T-helper 1 cell treated with Interleukin-12 subunit alpha and Interleukin-12 subunit beta and Interleukin-4 antibody, amounts not matched to agents 30 μg/mL and 1 μg/mL, for 36 hours (primary cell): ENCODE results near the gene WASHC2A.
"Not testable (repeated sequence)": the region's sequence is repeated elsewhere in the genome, so short reads cannot be mapped to it uniquely, and the experiment has no call there.

Source experiments
- H3K27ac Mint-ChIP-seq: one replicate; pipeline ENCODE4 v1.8.0; 2021; ENCODE audit warnings: mild to moderate bottlenecking, mixed read lengths
- H3K27me3 Mint-ChIP-seq: one replicate; pipeline ENCODE4 v1.8.0; 2021; ENCODE audit warnings: low read depth, mixed read lengths
- H3K36me3 Mint-ChIP-seq: one replicate; pipeline ENCODE4 v1.8.0; 2021; ENCODE audit warnings: low read depth, mixed read lengths
- H3K4me1 Mint-ChIP-seq: one replicate; pipeline ENCODE4 v1.8.0; 2021; ENCODE audit warnings: low read depth, mixed read lengths
- H3K4me3 Mint-ChIP-seq: one replicate; pipeline ENCODE4 v1.8.0; 2021; ENCODE audit warnings: mild to moderate bottlenecking, moderate library complexity, mixed read lengths
- H3K9me3 Mint-ChIP-seq: one replicate; pipeline ENCODE4 v1.8.0; 2021; ENCODE audit warnings: mixed read lengths

Gene WASHC2A

GRCh38 chr10:50067546-50068351 lies at the start of gene WASHC2A:
TSS of gene WASHC2A (plus strand) at chr10:50067954. CDS start at chr10:50068006, 52 bp downstream.
- Mint-ChIP-seq H3K27ac (peak within 1 kb of the TSS; percentile 52), H3K4me3 (peak within 1 kb of the TSS; percentile 69)
- H3K4me1 Mint-ChIP-seq, H3K27me3 Mint-ChIP-seq, H3K36me3 Mint-ChIP-seq, H3K9me3 Mint-ChIP-seq: not testable (repeated sequence)

DNA sequence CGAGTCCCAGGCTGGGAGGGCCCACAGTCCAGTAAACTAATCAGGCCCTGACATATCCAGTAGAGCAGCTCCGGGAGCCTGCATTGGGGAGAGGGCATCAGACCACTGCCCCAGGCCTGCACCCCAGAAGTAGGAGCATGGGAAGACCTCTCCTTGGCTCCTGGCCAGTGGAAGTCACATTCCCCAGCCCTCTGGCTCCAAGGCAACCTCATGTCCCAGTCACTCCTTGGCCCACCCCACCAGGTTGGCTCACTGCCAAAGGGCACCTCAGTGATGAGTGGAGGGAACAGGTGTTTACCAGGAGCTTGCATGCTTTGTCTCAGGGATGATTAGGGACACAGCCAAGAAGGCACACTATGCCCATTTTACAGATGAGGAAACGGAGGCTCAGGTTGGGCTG lies 48.5 kb upstream of the WASHC2A start:
- H3K27ac Mint-ChIP-seq, H3K36me3 Mint-ChIP-seq, H3K4me1 Mint-ChIP-seq, H3K27me3 Mint-ChIP-seq, H3K9me3 Mint-ChIP-seq, H3K4me3 Mint-ChIP-seq: not testable (repeated sequence)

- H3K4me1 Mint-ChIP-seq, H3K4me3 Mint-ChIP-seq, H3K27ac Mint-ChIP-seq, H3K36me3 Mint-ChIP-seq, H3K9me3 Mint-ChIP-seq: not testable (repeated sequence)
- H3K27me3 Mint-ChIP-seq = peaks cover 13% of the 10 kb centered on the region
These were observed 47.2 kb upstream of the WASHC2A start for GRCh38 chr10:50020451-50021024.

DNA sequence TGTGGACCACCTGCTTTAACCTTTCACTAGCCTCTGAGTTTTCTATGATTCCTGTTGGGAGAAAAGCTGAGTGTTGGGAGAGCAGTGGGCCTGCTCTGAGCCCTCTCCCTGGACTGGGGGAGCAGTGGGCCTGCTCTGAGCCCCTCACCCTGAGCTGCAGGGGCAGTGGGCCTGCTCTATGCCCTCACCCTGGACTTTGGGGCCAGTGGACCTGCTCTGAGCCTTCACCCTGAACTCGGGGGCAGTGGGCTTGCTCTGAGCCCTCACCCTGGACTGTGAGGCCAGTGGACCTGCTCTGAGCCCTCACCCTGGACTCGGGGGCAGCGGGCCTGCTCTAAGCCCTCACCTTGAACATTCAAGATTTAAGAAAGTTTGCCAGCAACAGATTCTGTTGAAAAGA lies 46.1 kb upstream of the WASHC2A start:
- peaks cover 17% of the 10 kb centered on the region for H3K27me3 Mint-ChIP-seq
- no peaks in the 10 kb centered on the region for H3K36me3 Mint-ChIP-seq
- H3K9me3 Mint-ChIP-seq = no peaks in the 10 kb centered on the region
- H3K27ac Mint-ChIP-seq = no peak overlapping the region
- H3K4me3 Mint-ChIP-seq = no peak overlapping the region
- no peaks in the 10 kb centered on the region for H3K4me1 Mint-ChIP-seq

- not testable (repeated sequence) for H3K4me3 Mint-ChIP-seq, H3K27ac Mint-ChIP-seq, H3K4me1 Mint-ChIP-seq
These were observed 42.9 kb upstream of the WASHC2A start for GRCh38 chr10:50024716-50025383.

GRCh38 chr10:50025627-50026026 lies 42.1 kb upstream of the WASHC2A start:
- Mint-ChIP-seq H3K27me3 (peaks cover 17% of the 10 kb centered on the region), H3K9me3 (no peaks in the 10 kb centered on the region), H3K4me1 (no peaks in the 10 kb centered on the region), H3K27ac (no peak overlapping the region), H3K36me3 (no peaks in the 10 kb centered on the region), H3K4me3 (no peak overlapping the region)

More at GRCh38 chr10:50024716-50025383, 42.9 kb upstream of the WASHC2A start:
- H3K9me3 Mint-ChIP-seq, H3K36me3 Mint-ChIP-seq: not testable (repeated sequence)
- H3K27me3 Mint-ChIP-seq = peaks cover 17% of the 10 kb centered on the region

DNA sequence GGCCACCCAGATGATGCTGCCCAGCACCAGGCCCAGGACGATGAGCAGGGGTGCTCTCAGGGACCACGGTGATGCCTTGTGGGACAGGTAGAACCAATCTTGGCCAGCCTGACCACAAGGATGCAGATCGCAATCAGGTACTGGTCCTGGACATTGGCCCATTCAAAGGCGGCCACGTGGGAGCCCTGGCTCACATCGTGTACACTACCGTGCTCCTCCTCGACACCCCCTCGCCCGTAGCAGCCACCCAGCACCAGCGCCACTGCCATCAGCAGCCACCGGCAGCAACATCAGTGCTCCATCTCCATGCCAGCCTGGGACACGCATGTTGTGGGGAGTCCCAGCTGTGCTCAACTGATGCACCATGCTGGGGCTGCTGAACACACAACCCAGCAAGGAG lies 40.6 kb upstream of the WASHC2A start:
- Mint-ChIP-seq H3K36me3 (no peaks in the 10 kb centered on the region), H3K9me3 (no peaks in the 10 kb centered on the region), H3K4me1 (no peaks in the 10 kb centered on the region), H3K27me3 (peaks cover 17% of the 10 kb centered on the region), H3K27ac (no peak overlapping the region), H3K4me3 (no peak overlapping the region)

- no peaks in the 10 kb centered on the region for H3K4me1 Mint-ChIP-seq
- no peaks in the 10 kb centered on the region for H3K36me3 Mint-ChIP-seq
- no peaks in the 10 kb centered on the region for H3K9me3 Mint-ChIP-seq
These were observed 34.3 kb upstream of the WASHC2A start for GRCh38 chr10:50033481-50033880.

DNA sequence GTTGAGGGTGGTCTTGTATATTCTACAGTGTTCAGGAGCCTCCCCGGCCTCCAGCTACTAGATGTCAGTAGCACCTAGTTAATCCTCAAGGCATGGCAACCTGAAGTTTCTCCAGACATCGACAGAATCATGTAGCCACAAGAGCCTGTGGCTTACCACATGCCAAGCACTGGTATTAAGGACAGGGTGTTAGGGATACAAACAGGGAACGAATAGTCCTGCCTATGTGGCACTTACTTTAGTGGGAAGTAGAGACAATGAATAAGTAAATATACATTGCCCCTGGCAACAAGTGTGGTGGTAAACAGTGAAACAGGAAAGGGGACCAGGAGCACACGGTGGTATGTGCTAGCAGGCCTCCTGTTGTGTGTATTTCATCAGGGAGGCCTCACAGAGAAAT lies 32.4 kb upstream of the WASHC2A start:
- not testable (repeated sequence) for H3K36me3 Mint-ChIP-seq, H3K4me1 Mint-ChIP-seq, H3K9me3 Mint-ChIP-seq, H3K27ac Mint-ChIP-seq, H3K27me3 Mint-ChIP-seq, H3K4me3 Mint-ChIP-seq

More at GRCh38 chr10:50033481-50033880, 34.3 kb upstream of the WASHC2A start:
- Mint-ChIP-seq H3K4me3 (no peak overlapping the region), H3K27ac (no peak overlapping the region), H3K27me3 (no peaks in the 10 kb centered on the region)

DNA sequence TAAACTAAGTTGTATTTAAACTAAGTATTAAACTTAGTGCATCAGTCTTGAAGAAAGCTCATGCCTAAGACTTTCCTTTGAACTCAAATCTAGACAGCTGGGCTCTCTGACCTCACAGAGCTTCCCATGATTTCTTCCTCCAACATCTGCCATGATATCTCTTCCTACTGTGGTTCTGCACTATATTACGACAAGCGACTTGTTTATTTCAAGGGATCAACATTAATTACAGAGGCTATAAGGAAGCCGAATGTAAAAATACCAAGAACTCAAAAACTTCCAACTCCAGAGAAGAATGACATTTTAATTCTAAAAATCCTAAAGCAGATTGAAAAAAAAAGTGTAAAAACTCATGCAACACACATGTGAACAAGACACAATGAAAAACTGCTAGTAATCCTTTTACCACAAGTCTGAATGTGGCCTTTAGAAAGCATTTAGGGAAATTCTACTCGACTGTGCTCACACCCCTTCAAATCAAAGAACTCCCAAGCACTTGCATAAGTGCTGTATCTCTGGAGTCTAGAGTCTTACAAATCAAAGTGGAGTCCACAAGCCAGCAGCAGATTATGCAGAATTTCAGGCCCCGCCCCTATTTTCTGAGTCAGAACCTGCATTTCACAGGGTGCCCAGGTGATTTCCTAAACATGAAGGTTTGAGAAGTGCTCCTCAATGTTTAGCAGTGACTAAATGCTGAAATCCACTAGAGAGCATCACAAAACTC lies 22.7 kb upstream of the WASHC2A start:
- peaks cover 2% of the 10 kb centered on the region for H3K36me3 Mint-ChIP-seq
- no peaks in the 10 kb centered on the region for H3K4me1 Mint-ChIP-seq
- H3K4me3 Mint-ChIP-seq = no peak overlapping the region
- H3K27me3 Mint-ChIP-seq = peaks cover 3% of the 10 kb centered on the region
- no peak overlapping the region for H3K27ac Mint-ChIP-seq
- H3K9me3 Mint-ChIP-seq = no peaks in the 10 kb centered on the region

DNA sequence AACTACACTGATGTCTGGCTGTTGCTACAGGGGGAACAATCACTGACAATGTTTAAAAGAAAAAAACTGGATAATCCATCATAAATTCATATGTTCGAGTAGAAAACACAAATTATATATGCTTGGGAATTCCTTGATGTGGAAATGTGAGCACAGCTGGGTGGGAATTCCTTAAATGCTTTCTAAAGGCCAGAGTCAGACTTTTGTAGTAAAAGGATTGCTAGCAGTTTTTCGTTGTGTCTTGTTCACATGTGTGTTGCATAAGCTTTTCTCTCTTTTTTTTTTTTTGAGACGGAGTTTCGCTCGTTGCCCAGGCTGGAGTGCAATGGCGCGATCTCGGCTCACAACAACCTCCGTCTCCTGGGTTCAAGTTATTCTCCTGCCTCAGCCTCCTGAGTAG lies 21.3 kb upstream of the WASHC2A start:
- H3K4me3 Mint-ChIP-seq, H3K9me3 Mint-ChIP-seq, H3K4me1 Mint-ChIP-seq, H3K27ac Mint-ChIP-seq, H3K36me3 Mint-ChIP-seq, H3K27me3 Mint-ChIP-seq: not testable (repeated sequence)

DNA sequence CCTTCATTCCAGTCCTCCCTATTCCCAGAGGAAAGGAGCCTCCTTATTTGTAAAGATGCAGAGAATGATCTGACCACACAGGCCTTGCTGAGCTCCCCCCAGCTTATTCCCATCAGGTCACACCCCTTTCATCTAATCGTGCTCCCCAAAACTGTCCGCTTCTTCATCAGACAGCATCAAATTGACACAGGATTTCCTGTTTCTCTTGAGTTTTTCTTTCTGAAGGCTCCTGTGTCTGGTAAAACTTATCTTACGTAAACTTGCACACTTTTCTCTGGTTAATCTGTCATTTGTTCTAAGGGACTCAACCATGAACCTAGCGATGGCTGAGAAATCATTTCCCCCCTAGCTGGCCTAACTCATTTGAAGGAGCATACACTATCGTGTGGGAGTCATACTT lies 20.2 kb upstream of the WASHC2A start:
- H3K27ac Mint-ChIP-seq, H3K27me3 Mint-ChIP-seq, H3K9me3 Mint-ChIP-seq, H3K4me1 Mint-ChIP-seq, H3K36me3 Mint-ChIP-seq, H3K4me3 Mint-ChIP-seq: not testable (repeated sequence)

GRCh38 chr10:50051995-50052660 lies 15.6 kb upstream of the WASHC2A start:
- H3K4me1 Mint-ChIP-seq, H3K27me3 Mint-ChIP-seq, H3K27ac Mint-ChIP-seq, H3K4me3 Mint-ChIP-seq, H3K36me3 Mint-ChIP-seq, H3K9me3 Mint-ChIP-seq: not testable (repeated sequence)

DNA sequence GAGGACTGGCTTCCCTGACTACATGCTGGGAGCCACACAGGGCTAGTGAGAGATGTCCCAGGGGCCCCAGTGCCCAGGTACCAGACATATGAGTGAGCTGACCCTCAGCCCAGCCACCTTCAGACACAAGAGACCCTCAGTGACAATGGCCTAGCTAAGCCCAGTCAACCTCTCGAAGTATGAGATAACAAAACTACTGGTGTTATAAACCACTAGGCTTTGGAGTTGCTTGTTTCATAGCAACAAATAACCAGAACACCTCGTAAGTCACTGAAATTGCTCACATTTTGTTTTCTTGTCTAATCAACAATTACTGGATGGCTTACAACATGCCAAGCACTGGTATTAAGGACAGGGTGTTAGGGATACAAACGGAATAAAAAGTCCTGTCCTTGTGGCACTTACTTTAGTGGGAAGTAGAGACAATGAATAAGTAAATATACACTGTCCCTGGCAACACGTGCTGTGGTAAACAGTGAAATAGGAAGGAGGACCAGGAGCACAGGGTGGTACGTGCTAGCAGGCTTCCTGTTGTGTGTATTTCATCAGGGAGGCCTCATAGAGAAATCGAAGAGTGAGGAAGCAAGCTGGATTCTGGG lies 14.9 kb upstream of the WASHC2A start:
- H3K4me3 Mint-ChIP-seq, H3K4me1 Mint-ChIP-seq, H3K36me3 Mint-ChIP-seq, H3K27ac Mint-ChIP-seq, H3K9me3 Mint-ChIP-seq, H3K27me3 Mint-ChIP-seq: not testable (repeated sequence)
